GM23338 (cell line): ENCODE results near the gene TELO2.

ENCODE experiments used
- ETS1 ChIP-seq: IDR thresholded peaks from 2 replicates; pipeline ENCODE4 v1.6.1; 2016; ENCODE audit warnings: antibody characterized with exemption
- EZH2 ChIP-seq: fragments of 200-600 bp; sonication (generic); IDR thresholded peaks from one replicate; pipeline ENCODE4 v1.8.0; 2017; ENCODE audit warnings: antibody characterized with exemption, mild to moderate bottlenecking, low read depth; ENCODE audit not compliant: unreplicated experiment
- NANOG ChIP-seq: IDR thresholded peaks from 2 replicates; pipeline ENCODE4 v1.6.1; 2016; ENCODE audit warnings: antibody characterized with exemption, borderline replicate concordance
- POLR2AphosphoS5 ChIP-seq: IDR thresholded peaks from 2 replicates; pipeline ENCODE4 v1.6.1; 2016; ENCODE audit warnings: antibody characterized with exemption, low read depth
- REST ChIP-seq: IDR thresholded peaks from one replicate; pipeline ENCODE4 v1.6.1; 2018; ENCODE audit warnings: antibody characterized with exemption; ENCODE audit not compliant: unreplicated experiment
- STAT1 ChIP-seq: IDR thresholded peaks from one replicate; pipeline ENCODE4 v1.6.1; 2016; ENCODE audit warnings: antibody characterized with exemption; ENCODE audit not compliant: unreplicated experiment
- TF ChIP-seq, protein P1 (sequence below), 2 experiments: fragments of 200-600 bp in 1 of 2; sonication (generic) in 1 of 2; conservative IDR thresholded peaks; 2 replicates each; pipeline versions ENCODE4 v1.5.1 to v1.6.1; 2016 to 2017; ENCODE audit warnings: antibody characterized with exemption in 2 of 2, low read depth in 2 of 2, mild to moderate bottlenecking in 2 of 2, moderate library complexity in 1 of 2

DNA sequence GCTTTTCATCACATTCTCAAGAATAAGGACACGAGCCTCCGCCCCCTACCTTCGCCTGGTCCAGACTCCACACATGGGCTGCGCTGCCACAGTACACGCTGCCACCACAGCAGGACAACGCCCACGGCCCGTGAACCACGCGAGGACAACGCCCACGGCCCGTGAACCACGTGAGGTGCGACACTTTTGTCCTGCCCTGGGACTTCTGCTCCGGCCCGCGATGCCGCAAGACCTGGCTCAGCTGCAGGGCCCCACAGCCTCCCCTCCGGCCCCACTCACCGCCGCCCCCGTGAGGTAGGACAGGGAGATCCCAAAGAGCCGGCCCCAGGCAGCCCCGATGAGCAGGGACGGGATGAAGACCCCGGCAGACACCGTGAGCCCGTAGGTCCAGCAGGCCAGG lies 42.9 kb upstream of the TELO2 start:
- TF ChIP-seq POLR2AphosphoS5 (no peak), REST (no peak), STAT1 (no peak), ETS1 (no peak), NANOG (no peak), EZH2 (no peak)
- TF ChIP-seq, protein P1, sequence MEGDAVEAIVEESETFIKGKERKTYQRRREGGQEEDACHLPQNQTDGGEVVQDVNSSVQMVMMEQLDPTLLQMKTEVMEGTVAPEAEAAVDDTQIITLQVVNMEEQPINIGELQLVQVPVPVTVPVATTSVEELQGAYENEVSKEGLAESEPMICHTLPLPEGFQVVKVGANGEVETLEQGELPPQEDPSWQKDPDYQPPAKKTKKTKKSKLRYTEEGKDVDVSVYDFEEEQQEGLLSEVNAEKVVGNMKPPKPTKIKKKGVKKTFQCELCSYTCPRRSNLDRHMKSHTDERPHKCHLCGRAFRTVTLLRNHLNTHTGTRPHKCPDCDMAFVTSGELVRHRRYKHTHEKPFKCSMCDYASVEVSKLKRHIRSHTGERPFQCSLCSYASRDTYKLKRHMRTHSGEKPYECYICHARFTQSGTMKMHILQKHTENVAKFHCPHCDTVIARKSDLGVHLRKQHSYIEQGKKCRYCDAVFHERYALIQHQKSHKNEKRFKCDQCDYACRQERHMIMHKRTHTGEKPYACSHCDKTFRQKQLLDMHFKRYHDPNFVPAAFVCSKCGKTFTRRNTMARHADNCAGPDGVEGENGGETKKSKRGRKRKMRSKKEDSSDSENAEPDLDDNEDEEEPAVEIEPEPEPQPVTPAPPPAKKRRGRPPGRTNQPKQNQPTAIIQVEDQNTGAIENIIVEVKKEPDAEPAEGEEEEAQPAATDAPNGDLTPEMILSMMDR (conservative IDR thresholded peaks at IDR 0.05; ENCODE audit: low read depth in 2 of 2), result peak; percentile 21 to 56; a peak in 2 of 4 replicates
